Measurements from ENCODE around the gene MEFV.
"Not testable (repeated sequence)": the region's sequence is repeated elsewhere in the genome, so short reads cannot be mapped to it uniquely, and the experiment has no call there.

The MEFV gene

GRCh38 chr16:3220839-3221238 lies 35.6 kb downstream of the MEFV start:
- DNase-seq (ENCODE audit: low read depth) = no peak

DNA sequence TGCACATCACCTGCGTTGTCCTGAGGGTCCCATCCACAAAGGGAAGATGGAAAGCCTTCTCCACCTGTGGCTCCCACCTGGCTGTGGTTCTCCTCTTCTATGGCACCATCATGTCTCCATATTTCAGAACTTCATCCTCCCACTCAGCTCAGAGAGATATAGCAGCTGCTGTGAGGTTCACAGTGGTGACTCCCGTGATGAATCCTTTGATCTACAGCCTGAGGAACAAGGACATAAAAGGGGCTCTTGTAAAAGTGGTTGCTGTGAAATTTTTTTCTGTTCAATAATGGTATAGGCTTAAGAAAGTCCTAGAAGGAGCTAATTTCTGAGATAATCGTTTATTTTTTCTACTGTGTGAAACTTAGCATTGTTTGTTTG lies 40.2 kb downstream of the MEFV start:
- no peak for DNase-seq (ENCODE audit: low read depth)

DNA sequence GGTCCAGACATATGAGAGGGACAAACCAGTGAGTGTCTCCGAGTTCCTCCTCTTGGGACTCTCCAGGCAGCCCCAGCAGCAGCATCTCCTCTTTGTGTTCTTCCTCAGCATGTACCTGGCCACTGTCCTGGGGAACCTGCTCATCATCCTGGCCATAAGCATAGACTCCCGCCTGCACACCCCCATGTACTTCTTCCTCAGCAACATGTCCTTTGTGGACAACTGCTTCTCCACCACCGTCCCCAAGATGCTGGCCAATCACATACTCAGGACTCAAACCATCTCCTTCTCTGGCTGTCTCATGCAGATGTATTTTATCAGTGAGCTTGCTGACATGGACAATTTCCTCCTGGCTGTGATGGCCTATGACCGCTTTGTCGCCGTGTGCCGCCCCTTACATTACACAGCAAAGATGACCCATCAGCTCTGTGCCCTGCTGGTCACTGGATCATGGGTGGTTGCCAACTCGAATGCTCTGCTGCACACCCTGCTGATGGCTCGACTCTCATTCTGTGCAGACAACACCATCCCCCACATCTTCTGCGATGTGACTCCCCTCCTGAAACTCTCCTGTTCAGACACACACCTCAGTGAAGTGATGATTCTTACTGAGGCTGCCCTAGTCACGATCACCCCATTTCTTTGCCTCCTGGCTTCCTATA lies 40.7 kb downstream of the MEFV start:
- DNase-seq (ENCODE audit: low read depth) = no peak

- DNase-seq (ENCODE audit: low read depth) = peak; percentile 44
These were observed 41.4 kb downstream of the MEFV start for GRCh38 chr16:3214904-3215600.

GRCh38 chr16:3212567-3212966 lies 43.9 kb downstream of the MEFV start:
- DNase-seq (ENCODE audit: low read depth) = no peak

- DNase-seq (ENCODE audit: low read depth) = no peak
These were observed 44.4 kb downstream of the MEFV start for GRCh38 chr16:3212006-3212405.

DNA sequence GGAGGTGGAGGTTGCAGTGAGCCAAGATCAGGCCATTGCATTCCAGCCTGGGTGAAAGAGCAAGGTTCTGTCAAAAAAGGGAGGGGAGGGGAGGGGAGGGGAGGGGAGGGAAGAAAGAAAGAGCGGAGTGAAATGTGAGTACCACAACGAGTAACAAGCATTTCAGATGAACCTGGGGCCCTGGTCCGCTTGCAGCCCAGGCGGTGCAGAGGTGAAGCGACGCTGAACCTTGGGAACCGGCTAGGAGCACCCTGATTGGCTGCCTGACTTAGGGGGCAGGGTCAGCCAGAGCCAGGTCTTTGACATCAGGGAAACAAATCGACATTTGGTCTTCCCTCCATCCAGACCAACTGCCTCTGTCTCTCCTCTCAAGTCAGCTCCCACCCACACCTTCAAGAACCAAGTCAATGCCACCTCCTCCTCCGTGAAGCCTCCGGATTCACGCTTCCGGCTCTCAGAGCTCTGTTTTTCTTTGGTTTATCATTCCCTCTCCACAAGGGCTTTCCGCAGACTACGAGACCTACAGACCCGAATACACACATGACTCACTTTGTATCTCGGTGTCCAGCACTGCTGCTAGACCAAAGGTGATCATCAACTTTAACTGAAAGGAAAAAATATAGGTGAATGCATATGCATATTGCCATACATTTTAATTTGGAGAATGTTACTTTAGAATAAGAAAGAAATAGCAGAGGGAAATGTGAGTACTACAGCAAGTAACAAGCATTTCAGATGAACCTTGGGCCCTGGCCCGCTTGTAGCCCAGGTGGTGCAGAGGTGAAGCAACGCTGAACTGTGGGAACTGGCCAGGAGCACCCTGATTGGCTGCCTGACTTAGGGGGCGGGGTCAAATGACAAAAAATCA lies 49.1 kb downstream of the MEFV start:
- no peak for DNase-seq (ENCODE audit: low read depth)

- DNase-seq (ENCODE audit: low read depth) = not testable (repeated sequence)
These were observed 50.5 kb downstream of the MEFV start for GRCh38 chr16:3205939-3206338.

GRCh38 chr16:3202903-3203539 lies 53.4 kb downstream of the MEFV start:
- DNase-seq (ENCODE audit: low read depth) = no peak

DNA sequence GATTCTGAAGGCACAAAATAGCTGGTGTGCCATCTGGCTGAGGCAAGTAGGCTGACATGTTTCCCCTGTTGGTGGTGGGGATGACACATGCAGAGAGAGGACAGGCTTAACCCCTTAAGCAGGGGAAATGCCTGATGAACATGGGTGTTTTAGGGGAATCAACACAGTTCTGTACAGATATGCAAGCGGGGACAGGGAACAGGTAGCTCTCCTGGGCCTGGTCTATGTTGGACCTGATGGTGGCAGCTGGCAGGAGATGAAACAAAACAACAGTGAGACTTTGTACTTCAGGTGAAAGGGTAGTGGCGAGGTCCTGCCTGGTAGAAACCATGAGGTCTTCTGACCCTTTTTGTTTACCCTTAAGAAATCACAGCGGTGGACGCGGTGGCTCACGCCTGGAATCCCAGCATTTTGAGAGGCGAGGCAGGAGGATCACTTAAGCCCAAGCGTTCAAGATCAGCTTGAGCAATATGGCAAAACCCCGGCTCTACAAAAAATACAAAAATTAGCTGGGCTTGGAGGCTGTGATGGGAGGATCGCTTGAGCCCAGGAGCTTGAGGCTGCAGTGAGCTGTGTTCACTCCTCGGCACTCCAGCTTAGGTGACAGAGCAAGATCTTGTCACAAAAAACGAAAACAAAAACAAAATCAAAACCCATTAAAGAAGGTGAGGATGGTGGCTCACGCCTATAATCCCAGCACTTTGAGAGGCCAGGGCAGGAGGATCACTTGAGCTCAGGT lies 57.9 kb downstream of the MEFV start:
- DNase-seq (ENCODE audit: low read depth) = no peak

GRCh38 chr16:3197694-3198333 lies 58.6 kb downstream of the MEFV start:
- not testable (repeated sequence) for DNase-seq (ENCODE audit: low read depth)

DNA sequence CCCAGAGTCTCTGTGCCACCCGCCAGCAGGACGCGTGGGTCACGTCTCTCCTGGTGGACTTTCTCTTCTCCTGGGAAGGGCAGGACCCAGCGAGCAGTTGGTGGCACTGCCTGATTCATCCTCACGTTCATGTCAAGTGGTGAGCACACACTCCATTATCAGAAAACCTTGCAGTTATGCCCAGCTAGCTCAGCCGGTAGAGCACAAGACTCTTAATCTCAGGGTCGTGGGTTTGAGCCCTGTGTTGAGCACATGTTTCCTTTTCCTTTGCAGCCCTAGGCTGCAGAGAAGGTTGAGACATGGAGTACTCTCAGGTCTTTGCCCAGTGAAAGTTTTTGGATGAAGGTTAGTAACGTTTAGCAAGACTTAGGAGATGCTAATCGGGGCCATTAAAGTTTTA lies 60.5 kb downstream of the MEFV start:
- DNase-seq (ENCODE audit: low read depth) = no peak

DNA sequence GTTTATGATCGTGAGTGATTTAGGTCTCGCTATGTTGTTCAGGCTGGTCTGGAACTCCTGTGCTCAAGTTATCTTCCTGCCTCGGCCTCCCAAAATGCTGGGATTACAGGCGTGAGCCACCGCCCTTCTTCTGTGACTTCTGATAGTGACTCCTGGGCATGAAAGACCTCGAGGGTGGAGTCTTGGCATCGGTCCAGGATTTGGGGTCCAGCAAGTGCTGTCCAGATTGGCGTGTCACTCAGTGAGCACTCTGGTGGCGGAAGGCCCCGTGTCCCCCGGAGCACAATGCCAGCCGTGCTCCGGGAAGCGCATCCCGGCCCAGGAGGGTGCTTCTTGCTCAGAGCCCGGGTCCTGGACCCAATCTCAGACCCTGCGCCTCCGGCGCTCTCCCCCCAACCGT lies 61.6 kb downstream of the MEFV start:
- DNase-seq (ENCODE audit: low read depth) = no peak

DNA sequence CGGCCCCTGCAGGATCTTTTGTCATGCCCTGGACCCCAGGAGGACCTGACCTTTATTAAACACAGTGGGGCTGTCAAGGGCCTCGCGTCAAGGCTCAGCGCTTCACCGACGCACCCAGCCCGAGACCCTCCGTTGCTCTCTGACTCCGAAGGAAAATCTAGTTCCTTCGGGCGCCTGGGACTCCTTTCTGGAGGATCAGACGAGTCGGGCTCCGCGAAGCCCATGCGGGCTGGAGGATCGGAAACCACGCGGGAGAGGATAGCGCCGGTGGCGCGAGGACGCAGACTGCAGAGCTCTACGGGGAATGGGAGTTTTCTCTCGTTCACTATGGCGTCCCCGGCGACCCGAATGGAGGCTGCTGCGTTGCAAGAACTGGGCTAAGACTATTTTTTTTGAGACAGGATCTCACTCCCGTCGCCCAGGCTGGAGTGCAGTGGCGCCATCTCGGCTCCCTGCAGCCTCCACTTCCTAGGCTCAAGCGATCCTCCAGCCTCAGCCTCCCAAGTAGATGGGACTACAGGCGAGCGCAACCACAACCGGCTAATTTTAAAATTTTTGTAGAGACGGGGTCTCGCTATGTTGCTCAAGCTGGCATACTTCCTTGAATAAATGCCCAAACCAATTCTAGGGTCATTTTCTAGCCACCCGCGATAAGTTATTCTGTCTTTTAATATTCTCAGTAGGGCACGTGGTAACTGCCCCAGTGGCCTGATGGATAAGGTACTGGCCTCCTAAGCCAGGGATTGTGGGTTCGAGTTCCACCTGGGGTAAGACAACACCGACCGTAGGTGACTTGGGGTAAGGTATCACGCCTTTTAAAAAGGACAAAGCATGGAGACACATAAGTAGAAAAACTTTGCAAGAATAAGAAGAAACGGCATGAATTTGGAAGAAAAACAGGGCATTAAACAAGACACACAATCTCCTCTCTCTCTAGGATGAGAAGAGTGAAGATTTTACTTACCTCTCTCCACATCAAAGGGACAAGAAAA lies 62.9 kb downstream of the MEFV start:
- no peak for DNase-seq (ENCODE audit: low read depth)

DNA sequence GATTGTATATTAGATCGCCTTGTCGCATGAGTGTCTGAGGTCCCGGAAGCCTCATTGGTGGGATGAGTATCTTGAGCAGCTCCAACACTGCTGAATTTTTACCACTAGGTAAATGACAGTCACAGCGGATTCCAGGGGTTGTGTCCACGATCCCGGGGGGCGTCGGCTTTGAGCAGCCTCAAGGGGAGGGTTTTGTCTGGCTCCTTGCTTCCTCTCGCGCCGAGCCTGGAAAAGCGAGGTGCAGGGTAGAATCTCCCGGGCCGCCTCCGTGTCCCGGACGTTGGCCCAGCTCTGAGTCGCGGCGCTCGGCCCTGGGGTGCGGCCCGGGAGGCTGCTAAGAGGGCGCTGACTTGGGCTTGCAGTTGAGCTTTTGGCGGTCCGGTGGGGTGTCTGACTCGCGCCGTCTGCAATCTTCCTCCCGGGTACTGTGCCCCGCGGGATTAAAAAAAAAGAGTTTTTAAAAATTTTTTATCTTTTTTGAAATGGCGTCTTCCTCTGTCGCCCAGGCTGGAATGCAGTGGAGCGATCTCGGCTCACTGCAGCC lies 63.9 kb downstream of the MEFV start:
- DNase-seq (ENCODE audit: low read depth) = no peak

Measured in T follicular helper cell (primary cell).